ENCODE measurements around the gene NTF3. TPM values are rescaled to one million over a fixed set of nuclear protein-coding genes. Genes with fewer than 3 reads are reported as not detected.

Gene NTF3
- total RNA-seq, 1 experiment from 2014 or later, result not detected

- Histone ChIP-seq H3K4me2 (ENCODE audit: low read length) (no peak overlapping the region), H3K36me3 (ENCODE audit: control insufficient read depth in 1 of 2, insufficient read depth in 2 of 2, low read length in 2 of 2) (no peaks in the 10 kb centered on the region), H4K20me1 (ENCODE audit: insufficient read depth) (no peaks in the 10 kb centered on the region), H3K79me2 (ENCODE audit: insufficient read depth, low read length) (no peaks in the 10 kb centered on the region), H3K4me3 (replicated peaks in 1 of 2; ENCODE audit: low read depth in 1 of 2, low read length in 2 of 2) (no peak overlapping the region), H3K9ac (ENCODE audit: low read length) (no peak overlapping the region), H3K27ac (ENCODE audit: low read depth, low read length) (no peak overlapping the region), H3K27me3 (ENCODE audit: insufficient read depth, low read length) (peaks cover 52% of the 10 kb centered on the region), H3K4me1 (ENCODE audit: control insufficient read depth in 1 of 2, insufficient read depth in 2 of 2, low read length in 2 of 2) (peaks cover 0 to 8% of the 10 kb centered on the region in 2 experiments; a peak in 3 of 4 replicates), H3K9me2 (ENCODE audit: insufficient read depth) (no peaks in the 10 kb centered on the region), H3K9me3 (ENCODE audit: control insufficient read depth in 1 of 2, insufficient read depth in 1 of 2, low read depth in 1 of 2, low read length in 2 of 2) (no peaks in the 10 kb centered on the region), H2AFZ (ENCODE audit: low read depth, low read length, poor library complexity, severe bottlenecking) (no peak overlapping the region)
- RAD21 ChIA-PET (ENCODE audit: low non-redundant PET in 1 of 2, low total read pairs in 2 of 2, uncharacterized antibody in 2 of 2, unreplicated experiment in 2 of 2), result no interaction called here
- no peak for DNase-seq (ENCODE audit: low read depth, low spot score)
- CTCF ChIA-PET, result no interaction called here
- TF ChIP-seq EZH2 (IDR thresholded peaks at IDR 0.05) (no peak), SP1 (IDR thresholded peaks at IDR 0.05; ENCODE audit: low read depth) (no peak), POLR2AphosphoS5 (IDR thresholded peaks at IDR 0.05; ENCODE audit: low read depth, low read length) (no peak), CTCF (IDR thresholded peaks at IDR 0.05 in 2 of 3, conservative IDR thresholded peaks at IDR 0.05 in 1 of 3; ENCODE audit: borderline replicate concordance in 1 of 3, insufficient read depth in 1 of 3, low read depth in 2 of 3, low read length in 2 of 3) (no peak), FOSL1 (IDR thresholded peaks at IDR 0.05; ENCODE audit: low read depth) (no peak), CEBPB (IDR thresholded peaks at IDR 0.05; ENCODE audit: low read depth) (no peak), REST (IDR thresholded peaks at IDR 0.05; ENCODE audit: low read depth) (no peak), YY1 (IDR thresholded peaks at IDR 0.05; ENCODE audit: extremely low read depth, insufficient replicate concordance, low read depth, low read length) (no peak), ZFX (IDR thresholded peaks at IDR 0.05) (no peak)
- POLR2A ChIA-PET, result no interaction called here
- intact Hi-C loops (cut with micrococcal nuclease), result no loop called here
- ATAC-seq, result no peak
- no TSS peak for BruUV-seq (replicated peaks)
Observed at GRCh38 chr12:5453466-5453865, 21.6 kb downstream of the NTF3 start.
